NT2/D1 (cell line): ENCODE results near the gene KPNA3.

Experiments
- DNase-seq: peaks from one replicate; pipeline ENCODE4 v3.0.0-alpha.2; 2011; ENCODE audit warnings: low read depth, low spot score
- H3K27me3 ChIP-seq: 2 replicates; pipeline ENCODE4 v1.6.0; 2011; ENCODE audit warnings: mild to moderate bottlenecking; ENCODE audit not compliant: insufficient read length, insufficient read depth
- H3K36me3 ChIP-seq: 2 replicates; pipeline ENCODE4 v1.6.1; 2011; ENCODE audit warnings: mild to moderate bottlenecking, low read length, mixed read lengths; ENCODE audit not compliant: insufficient read depth, insufficient read length
- H3K4me1 ChIP-seq: 2 replicates; pipeline ENCODE4 v1.5.1; 2011; ENCODE audit not compliant: insufficient read depth, insufficient read length
- H3K4me3 ChIP-seq: 2 replicates; pipeline ENCODE4 v1.5.1; 2011; ENCODE audit warnings: low read depth; ENCODE audit not compliant: insufficient read length
- H3K9ac ChIP-seq: 2 replicates; pipeline ENCODE4 v1.6.0; 2011; ENCODE audit warnings: low read depth; ENCODE audit not compliant: insufficient read length
- H3K9me3 ChIP-seq: 2 replicates; pipeline ENCODE4 v1.5.1; 2011; ENCODE audit warnings: mild to moderate bottlenecking, low read length; ENCODE audit not compliant: insufficient read depth
- SUZ12 ChIP-seq: IDR thresholded peaks from 2 replicates; pipeline ENCODE4 v1.6.1; 2011; ENCODE audit not compliant: insufficient read length, insufficient read depth; ENCODE audit errors: extremely low read depth
- YY1 ChIP-seq: IDR thresholded peaks from 2 replicates; pipeline ENCODE4 v1.6.1; 2011; ENCODE audit not compliant: insufficient read length, insufficient read depth
- ZNF274 ChIP-seq: IDR thresholded peaks from 2 replicates; pipeline ENCODE4 v1.6.1; 2011; ENCODE audit warnings: mild to moderate bottlenecking, low read depth, low read length

The KPNA3 gene

GRCh38 chr13:49792550-49793324, at the start of gene KPNA3:
TSS of gene KPNA3 (minus strand) at chr13:49792682. CDS start at chr13:49792506, 176 bp downstream.
- no peaks in the 10 kb centered on the region for H3K27me3 ChIP-seq
- TF ChIP-seq ZNF274 (no peak), SUZ12 (no peak), YY1 (no peak)
- peak within 1 kb of the TSS; percentile 67 for H3K9ac ChIP-seq
- no peaks in the 10 kb centered on the region for H3K4me1 ChIP-seq
- peak within 1 kb of the TSS; percentile 50 for H3K4me3 ChIP-seq
- DNase-seq = peak; percentile 78
- no peaks in the 10 kb centered on the region for H3K9me3 ChIP-seq
- no peaks in the 10 kb centered on the region for H3K36me3 ChIP-seq

- Histone ChIP-seq H3K9me3 (no peaks in the 10 kb centered on the region), H3K36me3 (no peaks in the 10 kb centered on the region), H3K4me3 (no peak overlapping the region), H3K27me3 (no peaks in the 10 kb centered on the region), H3K9ac (no peak overlapping the region), H3K4me1 (no peaks in the 10 kb centered on the region)
- DNase-seq = no peak
- TF ChIP-seq ZNF274 (no peak), SUZ12 (no peak), YY1 (no peak)
These were observed 49.5 kb upstream of the KPNA3 start for GRCh38 chr13:49841964-49842363.

- Histone ChIP-seq H3K9ac (no peak overlapping the region), H3K36me3 (no peaks in the 10 kb centered on the region), H3K4me1 (no peaks in the 10 kb centered on the region), H3K9me3 (no peaks in the 10 kb centered on the region), H3K27me3 (no peaks in the 10 kb centered on the region), H3K4me3 (no peak overlapping the region)
- TF ChIP-seq YY1 (no peak), ZNF274 (no peak), SUZ12 (no peak)
- DNase-seq = peak; percentile 32
These were observed 48.2 kb upstream of the KPNA3 start for GRCh38 chr13:49840675-49841074.

GRCh38 chr13:49840266-49840665, 47.8 kb upstream of the KPNA3 start:
- Histone ChIP-seq H3K4me3 (no peak overlapping the region), H3K9me3 (no peaks in the 10 kb centered on the region), H3K4me1 (no peaks in the 10 kb centered on the region), H3K9ac (no peak overlapping the region), H3K27me3 (no peaks in the 10 kb centered on the region), H3K36me3 (no peaks in the 10 kb centered on the region)
- TF ChIP-seq ZNF274 (no peak), YY1 (no peak), SUZ12 (no peak)
- peak; percentile 23 for DNase-seq

- TF ChIP-seq SUZ12 (no peak), YY1 (no peak), ZNF274 (no peak)
- H3K9ac ChIP-seq = no peak overlapping the region
- no peaks in the 10 kb centered on the region for H3K27me3 ChIP-seq
- H3K4me1 ChIP-seq = no peaks in the 10 kb centered on the region
- H3K36me3 ChIP-seq = no peaks in the 10 kb centered on the region
- H3K4me3 ChIP-seq = no peak overlapping the region
- no peak for DNase-seq
- H3K9me3 ChIP-seq = no peaks in the 10 kb centered on the region
These were observed 46.5 kb upstream of the KPNA3 start for GRCh38 chr13:49838989-49839388.

GRCh38 chr13:49836516-49836915, 44.0 kb upstream of the KPNA3 start:
- no peaks in the 10 kb centered on the region for H3K9me3 ChIP-seq
- no peak overlapping the region for H3K9ac ChIP-seq
- no peaks in the 10 kb centered on the region for H3K36me3 ChIP-seq
- H3K4me1 ChIP-seq = no peaks in the 10 kb centered on the region
- TF ChIP-seq SUZ12 = no peak
- TF ChIP-seq ZNF274 = no peak
- TF ChIP-seq YY1 = no peak
- H3K27me3 ChIP-seq = no peaks in the 10 kb centered on the region
- no peak for DNase-seq
- H3K4me3 ChIP-seq = no peak overlapping the region

- no peaks in the 10 kb centered on the region for H3K27me3 ChIP-seq
- H3K9ac ChIP-seq = no peak overlapping the region
- DNase-seq = no peak
- no peaks in the 10 kb centered on the region for H3K4me1 ChIP-seq
- no peak overlapping the region for H3K4me3 ChIP-seq
- no peaks in the 10 kb centered on the region for H3K36me3 ChIP-seq
- no peaks in the 10 kb centered on the region for H3K9me3 ChIP-seq
- TF ChIP-seq YY1 (no peak), SUZ12 (no peak), ZNF274 (no peak)
These were observed 40.9 kb upstream of the KPNA3 start for GRCh38 chr13:49833402-49833801.
